Measurements from ENCODE around the gene TLR4.

DNA sequence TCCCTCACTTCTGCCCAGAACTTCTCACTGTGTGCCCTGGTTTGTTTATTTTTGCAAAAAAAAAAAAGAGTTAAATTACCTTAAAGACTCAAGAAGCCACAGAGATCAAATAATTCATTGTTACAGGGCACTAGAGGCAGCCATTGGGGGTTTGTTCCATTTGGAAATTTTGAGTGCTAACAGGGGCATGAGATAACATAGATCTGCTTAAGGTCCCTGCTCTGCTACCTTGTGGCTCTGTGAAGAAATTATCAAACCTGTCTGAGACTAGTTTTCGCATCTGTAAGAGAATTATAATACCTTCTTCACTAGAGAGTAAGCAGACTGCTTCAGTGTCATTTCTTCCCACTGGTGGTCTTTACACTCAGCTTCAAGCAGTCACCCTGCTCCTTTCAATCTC, 394 bp downstream of the TLR4 start:
- no peak for TF ChIP-seq POLR2A (IDR thresholded peaks at IDR 0.05; ENCODE audit: low read depth, low read length)
- no peak for TF ChIP-seq TAF1 (IDR thresholded peaks at IDR 0.05; ENCODE audit: low read depth, low read length)
